ENCODE results near the gene THADA.

Gene THADA

DNA sequence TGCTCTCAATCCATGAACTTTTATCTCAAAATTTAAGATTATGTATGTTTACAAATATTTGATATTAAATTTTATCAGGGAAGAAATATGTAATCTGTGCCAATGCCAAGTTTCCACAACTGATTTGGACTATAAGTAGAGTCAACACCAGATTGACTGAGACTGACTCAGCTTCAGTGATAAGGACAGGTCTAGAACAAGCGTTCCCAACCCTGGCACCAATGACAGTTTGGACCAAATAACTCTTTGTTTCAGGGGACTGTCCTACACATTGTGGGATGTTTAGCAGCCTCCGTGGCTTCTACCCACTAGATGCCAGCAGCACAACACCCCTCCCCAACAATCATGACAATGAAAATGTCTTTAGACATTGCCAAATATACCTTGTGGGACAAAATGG, 165.3 kb downstream of the THADA start:
- peaks cover 15% of the 10 kb centered on the region for H3F3A ChIP-seq (ENCODE audit: insufficient read depth)
- no peaks in the 10 kb centered on the region for H3K9me3 ChIP-seq (ENCODE audit: insufficient read depth, low read length)
- 0 out of 2 replicates have a peak, but pooled peaks cover 3% of the 10 kb centered on the region for H3K36me3 ChIP-seq (ENCODE audit: low read length)
- no peaks in the 10 kb centered on the region for H4K20me1 ChIP-seq (ENCODE audit: low read depth, low read length)
- H3K4me2 ChIP-seq (ENCODE audit: low read depth, low read length, poor library complexity, severe bottlenecking), result no peak overlapping the region
- H3K27me3 ChIP-seq (ENCODE audit: low read length), result no peaks in the 10 kb centered on the region
- H3K9me2 ChIP-seq (replicated peaks; ENCODE audit: insufficient read depth, low read length), result no peaks in the 10 kb centered on the region
- H3K4me3 ChIP-seq (ENCODE audit: insufficient read depth, low read length, poor library complexity, severe bottlenecking), result no peak overlapping the region
- H3K79me2 ChIP-seq (ENCODE audit: insufficient read depth, low read length), result no peaks in the 10 kb centered on the region
- H2AFZ ChIP-seq (ENCODE audit: low read depth, low read length, severe bottlenecking), result no peak overlapping the region
- TF ChIP-seq EZH2phosphoT487 (conservative IDR thresholded peaks at IDR 0.05; ENCODE audit: low read length) (no peak), CTCF (IDR thresholded peaks at IDR 0.05; ENCODE audit: insufficient read depth, low read length, poor library complexity, severe bottlenecking) (no peak)
- no peak overlapping the region for H3K27ac ChIP-seq (ENCODE audit: low read depth, low read length)
- no peak overlapping the region for H3K9ac ChIP-seq (ENCODE audit: low read length)

DNA sequence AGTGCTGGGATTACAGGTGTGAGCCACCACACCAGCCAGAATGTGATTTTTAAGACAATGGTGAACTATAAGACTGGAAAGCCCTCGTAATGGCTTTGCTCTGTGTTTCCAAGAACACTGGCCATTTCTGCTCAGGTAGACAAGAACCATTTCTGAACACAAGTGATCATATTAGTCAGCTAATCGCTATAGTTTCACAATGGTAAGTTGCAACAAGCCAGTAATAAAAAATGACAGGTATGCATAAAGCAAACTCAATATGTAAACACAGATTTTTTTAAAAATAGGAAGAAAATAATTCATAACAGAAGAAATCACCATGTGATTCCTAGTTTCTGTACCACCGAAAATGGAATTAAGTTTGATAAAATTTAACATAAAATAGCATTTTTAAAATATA, 166.5 kb downstream of the THADA start:
- no peak overlapping the region for H2AFZ ChIP-seq (ENCODE audit: low read depth, low read length, severe bottlenecking)
- 0 out of 2 replicates have a peak, but pooled peaks cover 3% of the 10 kb centered on the region for H3K36me3 ChIP-seq (ENCODE audit: low read length)
- no peak overlapping the region for H3K27ac ChIP-seq (ENCODE audit: low read depth, low read length)
- H3K4me3 ChIP-seq (ENCODE audit: insufficient read depth, low read length, poor library complexity, severe bottlenecking), result no peak overlapping the region
- no peaks in the 10 kb centered on the region for H3K9me3 ChIP-seq (ENCODE audit: insufficient read depth, low read length)
- peaks cover 15% of the 10 kb centered on the region for H3F3A ChIP-seq (ENCODE audit: insufficient read depth)
- no peaks in the 10 kb centered on the region for H3K27me3 ChIP-seq (ENCODE audit: low read length)
- no peak for TF ChIP-seq EZH2phosphoT487 (conservative IDR thresholded peaks at IDR 0.05; ENCODE audit: low read length)
- no peak for TF ChIP-seq CTCF (IDR thresholded peaks at IDR 0.05; ENCODE audit: insufficient read depth, low read length, poor library complexity, severe bottlenecking)
- H3K9me2 ChIP-seq (replicated peaks; ENCODE audit: insufficient read depth, low read length), result no peaks in the 10 kb centered on the region
- no peak overlapping the region for H3K4me2 ChIP-seq (ENCODE audit: low read depth, low read length, poor library complexity, severe bottlenecking)
- H4K20me1 ChIP-seq (ENCODE audit: low read depth, low read length), result no peaks in the 10 kb centered on the region
- H3K9ac ChIP-seq (ENCODE audit: low read length), result no peak overlapping the region
- no peaks in the 10 kb centered on the region for H3K79me2 ChIP-seq (ENCODE audit: insufficient read depth, low read length)

DNA sequence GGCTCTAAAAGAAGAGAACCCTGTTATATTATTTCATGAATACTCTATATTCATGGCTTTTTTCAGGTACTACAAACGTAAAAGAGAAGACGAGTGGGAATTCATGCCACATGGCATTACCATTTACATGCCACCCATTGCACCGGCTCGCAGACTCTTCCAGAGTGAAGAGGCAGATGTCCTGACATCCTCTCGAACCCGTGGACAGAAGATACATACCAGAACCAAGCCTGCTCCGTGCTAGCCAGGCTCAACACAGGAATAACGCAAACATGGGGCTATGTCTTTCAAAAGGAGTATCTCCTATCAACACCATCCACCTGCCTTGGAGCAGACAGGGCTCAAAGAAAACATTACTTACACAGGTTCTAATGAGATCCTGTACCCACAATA, 168.8 kb downstream of the THADA start:
- no peak overlapping the region for H2AFZ ChIP-seq (ENCODE audit: low read depth, low read length, severe bottlenecking)
- H3K27ac ChIP-seq (ENCODE audit: low read depth, low read length), result peak overlapping the region; percentile 75
- no peaks in the 10 kb centered on the region for H3K9me3 ChIP-seq (ENCODE audit: insufficient read depth, low read length)
- H3K27me3 ChIP-seq (ENCODE audit: low read length), result no peaks in the 10 kb centered on the region
- no peaks in the 10 kb centered on the region for H3K9me2 ChIP-seq (replicated peaks; ENCODE audit: insufficient read depth, low read length)
- peaks cover 15% of the 10 kb centered on the region for H3F3A ChIP-seq (ENCODE audit: insufficient read depth)
- no peak overlapping the region for H3K9ac ChIP-seq (ENCODE audit: low read length)
- TF ChIP-seq CTCF (IDR thresholded peaks at IDR 0.05; ENCODE audit: insufficient read depth, low read length, poor library complexity, severe bottlenecking) (no peak), EZH2phosphoT487 (conservative IDR thresholded peaks at IDR 0.05; ENCODE audit: low read length) (no peak)
- 0 out of 2 replicates have a peak, but pooled peaks cover 3% of the 10 kb centered on the region for H3K36me3 ChIP-seq (ENCODE audit: low read length)
- no peaks in the 10 kb centered on the region for H4K20me1 ChIP-seq (ENCODE audit: low read depth, low read length)
- peak overlapping the region; percentile 51 for H3K4me2 ChIP-seq (ENCODE audit: low read depth, low read length, poor library complexity, severe bottlenecking)
- no peaks in the 10 kb centered on the region for H3K79me2 ChIP-seq (ENCODE audit: insufficient read depth, low read length)
- H3K4me3 ChIP-seq (ENCODE audit: insufficient read depth, low read length, poor library complexity, severe bottlenecking), result no peak overlapping the region
